Psoas muscle (tissue), 8 donors: ENCODE measurements around the gene PSMD10. TPM values are rescaled to one million over a fixed set of nuclear protein-coding genes. Genes with fewer than 3 reads are reported as not detected.

Experiments
- ATAC-seq, 4 donors: fragments of 200-7000 bp; cut with Tn5 transposase; one replicate each; pipeline ENCODE4 v1.9.1; 2020; ENCODE audit warnings: moderate library complexity in 3 of 4, mild to moderate bottlenecking in 2 of 4
- DNase-seq, 2 donors: peaks; one replicate each; pipeline ENCODE4 v3.0.0-alpha.2; 2020
- H3K27ac ChIP-seq: fragments of 200-600 bp; one replicate; pipeline ENCODE4 v1.8.0; 2022
- H3K27me3 ChIP-seq, 3 donors: fragments of 200-600 bp in 1 of 3; one replicate each; pipeline versions ENCODE4 v1.6.1 to v1.8.0; 2013 to 2022; ENCODE audit warnings: low read length in 2 of 3, mild to moderate bottlenecking in 2 of 3, moderate library complexity in 1 of 3; ENCODE audit not compliant: insufficient read depth in 3 of 3
- H3K36me3 ChIP-seq, 2 donors: fragments of 200-600 bp in 1 of 2; one replicate each; pipeline versions ENCODE4 v1.6.1 to v1.8.0; 2013 to 2022; ENCODE audit warnings: low read depth in 1 of 2, mild to moderate bottlenecking in 1 of 2, moderate library complexity in 1 of 2; ENCODE audit not compliant: insufficient read depth in 1 of 2
- H3K4me1 ChIP-seq: fragments of 200-600 bp; one replicate; pipeline ENCODE4 v1.8.0; 2022
- H3K4me3 ChIP-seq: fragments of 200-600 bp; one replicate; pipeline ENCODE4 v1.8.0; 2022; ENCODE audit warnings: mild to moderate bottlenecking
- H3K9me3 ChIP-seq: fragments of 200-600 bp; one replicate; pipeline ENCODE4 v1.8.0; 2022
- WGBS, 3 donors: extraction: QIAGEN DNeasy Blood & Tissue Kit; methylation state at CpG; one replicate each; pipeline versions ENCODE4 v1.1.6 to v1.1.7; 2013; 5-methylcytosine and 5-hydroxymethylcytosine counted together
- intact Hi-C, 2 donors: fragments of 100-400 bp; cut with DNase I; formaldehyde crosslinking; loops; one replicate each; pipeline versions ENCODE4 v1.11.0 to v1.14.2; 2022
- polyA plus RNA-seq, 3 donors: library from polyadenylated mRNA; stranded (reverse); fragments of 200-250 nt; gene quantifications; one replicate each; pipeline ENCODE4 v1.2.3, GENCODE V29; 2013
- total RNA-seq, 4 donors: library from RNA; stranded (reverse); fragmentation: NEBNext Ultra II Directional in 2 of 4; extraction: Animal tissue kit (Norgen Biotek cat#: 25700) in 2 of 4; gene quantifications; one replicate each; pipeline versions ENCODE4 v1.2.1 to v1.2.4, GENCODE V29; 2021 to 2023
- TF ChIP-seq, protein P1 (sequence below): fragments of 200-600 bp; IDR thresholded peaks from one replicate; pipeline ENCODE4 v1.8.0; 2022; ENCODE audit warnings: antibody characterized with exemption
- donor health status: healthy with polysubstance abuse.
- donor health status: DM: no; HTN: no; CAD: no; lungs with moderate emphysema.
- donor health status: Bipolar disorder and iron deficiency.
- donor health status: healthy.
- donor health status: DM: yes; HTN: yes; CAD: no.
- donor health status: DM: no; HTN: no; CAD: no.
- donor health status: DM: no; HTN: no; CAD: no.
- donor health status: DM: yes; HTN: yes; CAD: no.

PSMD10 gene
- total and polyA plus RNA-seq, 7 donors: 11.3 to 37.0 (median 19.6) TPM

- TF ChIP-seq, protein P1, sequence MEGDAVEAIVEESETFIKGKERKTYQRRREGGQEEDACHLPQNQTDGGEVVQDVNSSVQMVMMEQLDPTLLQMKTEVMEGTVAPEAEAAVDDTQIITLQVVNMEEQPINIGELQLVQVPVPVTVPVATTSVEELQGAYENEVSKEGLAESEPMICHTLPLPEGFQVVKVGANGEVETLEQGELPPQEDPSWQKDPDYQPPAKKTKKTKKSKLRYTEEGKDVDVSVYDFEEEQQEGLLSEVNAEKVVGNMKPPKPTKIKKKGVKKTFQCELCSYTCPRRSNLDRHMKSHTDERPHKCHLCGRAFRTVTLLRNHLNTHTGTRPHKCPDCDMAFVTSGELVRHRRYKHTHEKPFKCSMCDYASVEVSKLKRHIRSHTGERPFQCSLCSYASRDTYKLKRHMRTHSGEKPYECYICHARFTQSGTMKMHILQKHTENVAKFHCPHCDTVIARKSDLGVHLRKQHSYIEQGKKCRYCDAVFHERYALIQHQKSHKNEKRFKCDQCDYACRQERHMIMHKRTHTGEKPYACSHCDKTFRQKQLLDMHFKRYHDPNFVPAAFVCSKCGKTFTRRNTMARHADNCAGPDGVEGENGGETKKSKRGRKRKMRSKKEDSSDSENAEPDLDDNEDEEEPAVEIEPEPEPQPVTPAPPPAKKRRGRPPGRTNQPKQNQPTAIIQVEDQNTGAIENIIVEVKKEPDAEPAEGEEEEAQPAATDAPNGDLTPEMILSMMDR: no peak
These were observed 35.8 kb downstream of the PSMD10 start for GRCh38 chrX:108055546-108055945.

DNA sequence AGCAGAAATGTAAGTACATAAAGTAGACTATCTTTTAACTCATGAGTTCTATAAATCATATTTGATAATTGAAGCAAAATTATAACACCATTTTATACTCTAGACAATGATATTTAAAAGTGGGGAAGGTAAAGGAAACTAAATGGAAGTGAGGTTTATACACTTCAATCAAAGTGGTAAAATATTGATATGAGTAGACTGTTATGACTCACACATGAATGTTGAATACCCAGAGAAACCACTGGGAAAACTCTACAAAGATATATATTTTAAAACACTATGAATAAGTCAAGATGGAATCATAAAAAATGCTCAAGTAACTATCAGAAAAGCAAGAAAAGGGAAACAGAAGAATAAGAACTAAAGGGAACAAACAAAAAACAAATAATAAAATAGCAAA is 38.1 kb downstream of the PSMD10 start:
- TF ChIP-seq, protein P1: no peak

More at GRCh38 chrX:108055546-108055945, 35.8 kb downstream of the PSMD10 start:
- intact Hi-C loops: no loop called here
- Histone ChIP-seq H3K9me3 (peaks cover 5% of the 10 kb centered on the region), H3K36me3 (no peaks in the 10 kb centered on the region), H3K4me3 (no peak overlapping the region), H3K4me1 (no peaks in the 10 kb centered on the region), H3K27me3 (peaks cover 0 to 9% (median 0%) of the 10 kb centered on the region in 3 donors), H3K27ac (no peak overlapping the region)
- ATAC-seq: no peak
- no peak for DNase-seq

DNA sequence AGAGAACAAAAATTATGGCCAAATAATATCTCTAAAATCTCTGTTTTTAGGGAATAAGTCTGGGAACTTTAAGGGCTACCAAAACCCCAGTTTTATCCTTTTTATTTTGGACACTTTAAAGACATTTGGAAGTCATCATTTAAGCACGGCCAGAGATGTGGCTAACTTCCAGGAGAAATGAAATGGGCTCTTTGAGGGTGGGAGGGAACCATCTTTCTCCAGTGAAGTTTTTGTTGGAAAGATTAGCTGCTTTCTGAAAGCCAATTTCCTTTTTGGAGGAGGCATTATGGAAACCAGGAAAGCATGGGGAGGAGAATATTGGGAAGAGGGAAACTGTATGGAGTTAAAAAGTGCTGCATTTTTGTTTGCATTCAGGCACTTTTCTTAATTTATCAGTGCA is 41.7 kb downstream of the PSMD10 start:
- intact Hi-C loops: no loop called here
- Histone ChIP-seq H3K27ac (no peak overlapping the region), H3K27me3 (peaks cover 0 to 20% (median 0%) of the 10 kb centered on the region in 3 donors), H3K36me3 (no peaks in the 10 kb centered on the region), H3K9me3 (no peaks in the 10 kb centered on the region), H3K4me1 (no peaks in the 10 kb centered on the region), H3K4me3 (no peak overlapping the region)
- no peak for ATAC-seq
- WGBS, 3 donors: 10 to 26% (median 14%) methylated on average over 1 of the region's 1 CpG
- TF ChIP-seq, protein P1: no peak
- no peak for DNase-seq

More for the DNA sequence above, 38.1 kb downstream of the PSMD10 start:
- DNase-seq (no peak), ATAC-seq (no peak)
- H3K36me3 ChIP-seq: no peaks in the 10 kb centered on the region
- no peak overlapping the region for H3K4me3 ChIP-seq
- peaks cover 0 to 19% (median 0%) of the 10 kb centered on the region in 3 donors for H3K27me3 ChIP-seq
- peaks cover 5% of the 10 kb centered on the region for H3K9me3 ChIP-seq
- intact Hi-C loops: no loop called here
- no peaks in the 10 kb centered on the region for H3K4me1 ChIP-seq
- H3K27ac ChIP-seq: no peak overlapping the region

DNA sequence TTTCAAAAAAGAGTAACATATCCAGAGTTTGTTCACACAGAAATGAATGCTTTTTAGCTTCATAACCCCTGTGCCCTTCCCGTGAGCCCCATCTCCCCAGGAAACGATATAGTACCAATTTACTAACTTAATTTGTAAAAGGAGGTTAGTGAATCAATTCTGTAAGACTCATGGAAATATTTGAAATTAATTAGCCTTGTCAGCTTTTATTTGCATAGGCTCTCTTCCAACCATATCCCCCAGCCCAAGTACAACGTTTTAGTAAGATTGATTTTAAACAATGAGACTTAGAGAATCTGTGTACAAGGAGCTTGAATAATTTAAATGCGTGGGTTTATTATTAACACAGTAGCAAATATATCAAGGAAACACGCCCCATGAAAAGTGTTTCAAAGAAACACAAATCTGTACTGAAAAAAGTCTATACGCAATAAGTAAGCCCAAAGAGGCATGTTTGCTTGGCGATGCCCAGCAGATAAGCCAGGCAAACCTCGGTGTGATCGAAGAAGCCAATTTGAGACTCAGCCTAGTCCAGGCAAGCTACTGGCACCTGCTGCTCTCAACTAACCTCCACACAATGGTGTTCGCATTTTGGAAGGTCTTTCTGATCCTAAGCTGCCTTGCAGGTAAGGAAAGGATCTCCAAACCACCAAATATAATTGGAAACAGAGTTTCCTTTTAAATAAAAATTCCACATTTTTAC is 46.6 kb downstream of the PSMD10 start, which contains the start of gene VSIG1:
TSS of gene VSIG1 (plus strand) at position 512 of the 703 bp plus-strand sequence. CDS start at position 578, 66 bp downstream.
- Histone ChIP-seq H3K27ac (no peak within 1 kb of the TSS), H3K4me3 (no peak within 1 kb of the TSS), H3K4me1 (no peaks in the 10 kb centered on the region), H3K27me3 (peaks cover 0 to 31% (median 0%) of the 10 kb centered on the region in 3 donors), H3K9me3 (no peaks in the 10 kb centered on the region), H3K36me3 (no peaks in the 10 kb centered on the region)
- intact Hi-C loops: no loop called here
- TF ChIP-seq, protein P1: no peak
- ATAC-seq (no peak), DNase-seq (no peak)
- WGBS, 3 donors: 60 to 82% (median 81%) methylated on average over 10 of the region's 10 CpGs
